Immature natural killer cell (primary cell): ENCODE data around the gene GULP1. TPM values are rescaled to one million over a fixed set of nuclear protein-coding genes. Genes with fewer than 3 reads are reported as not detected.
"Not testable (repeated sequence)": the region's sequence is repeated elsewhere in the genome, so short reads cannot be mapped to it uniquely, and the experiment has no call there.

Experiments
- DNase-seq, 3 donors: peaks; one replicate each; pipeline ENCODE4 v3.0.0; 2022; ENCODE audit warnings: mixed read lengths in 1 of 3
- H3K27ac Mint-ChIP-seq, 6 donors: one replicate each; pipeline ENCODE4 v1.8.0; 2020; ENCODE audit warnings: mixed read lengths in 6 of 6, mild to moderate bottlenecking in 5 of 6, inconsistent platforms in 4 of 6, moderate library complexity in 3 of 6
- H3K27me3 Mint-ChIP-seq, 3 donors: one replicate each; pipeline ENCODE4 v1.8.0; 2020 to 2021; ENCODE audit warnings: low read depth in 3 of 3, mild to moderate bottlenecking in 3 of 3, mixed read lengths in 3 of 3, moderate library complexity in 3 of 3, inconsistent platforms in 1 of 3
- H3K36me3 Mint-ChIP-seq, 3 donors: one replicate each; pipeline ENCODE4 v1.8.0; 2020; ENCODE audit warnings: mixed read lengths in 3 of 3, inconsistent platforms in 2 of 3, mild to moderate bottlenecking in 2 of 3
- H3K4me1 Mint-ChIP-seq, 2 donors: one replicate each; pipeline ENCODE4 v1.8.0; 2020; ENCODE audit warnings: inconsistent platforms in 2 of 2, mild to moderate bottlenecking in 2 of 2, mixed read lengths in 2 of 2, moderate library complexity in 1 of 2
- H3K4me3 Mint-ChIP-seq, 5 donors: one replicate each; pipeline ENCODE4 v1.8.0; 2020; ENCODE audit warnings: mild to moderate bottlenecking in 5 of 5, mixed read lengths in 5 of 5, inconsistent platforms in 3 of 5, moderate library complexity in 3 of 5
- H3K9me3 Mint-ChIP-seq, 6 donors: one replicate each; pipeline ENCODE4 v1.8.0; 2020; ENCODE audit warnings: mild to moderate bottlenecking in 6 of 6, mixed read lengths in 6 of 6, inconsistent platforms in 4 of 6, moderate library complexity in 3 of 6
- polyA plus RNA-seq, 3 donors: library from polyadenylated mRNA; unstranded; fragments of 300-500 nt; fragmentation: Illumina TruSeq; gene quantifications; one replicate each; pipeline ENCODE4 v1.2.3, GENCODE V29; 2021

Gene GULP1
- polyA plus RNA-seq, 3 donors from 2014 or later: not detected

- not testable (repeated sequence) for H3K27ac Mint-ChIP-seq, H3K4me1 Mint-ChIP-seq, H3K27me3 Mint-ChIP-seq, DNase-seq, H3K36me3 Mint-ChIP-seq, H3K4me3 Mint-ChIP-seq
- peaks cover 11 to 61% (median 32%) of the 10 kb centered on the region in 6 donors for H3K9me3 Mint-ChIP-seq
These were observed 267.8 kb downstream of the GULP1 start for GRCh38 chr2:188559455-188559854.

GRCh38 chr2:188561473-188561979, 269.9 kb downstream of the GULP1 start:
- Mint-ChIP-seq H3K4me1 (no peaks in the 10 kb centered on the region), H3K27ac (no peak overlapping the region), H3K4me3 (no peak overlapping the region), H3K36me3 (no peaks in the 10 kb centered on the region), H3K9me3 (peaks cover 6 to 55% (median 26%) of the 10 kb centered on the region in 6 donors), H3K27me3 (peaks cover 0 to 2% (median 1%) of the 10 kb centered on the region in 3 donors)
- DNase-seq: no peak

GRCh38 chr2:188569431-188570165, 277.9 kb downstream of the GULP1 start:
- peaks cover 0 to 3% (median 0%) of the 10 kb centered on the region in 3 donors for H3K36me3 Mint-ChIP-seq
- no peak overlapping the region for H3K27ac Mint-ChIP-seq
- H3K27me3 Mint-ChIP-seq: peaks cover 0 to 4% (median 0%) of the 10 kb centered on the region in 3 donors
- no peak for DNase-seq
- no peak overlapping the region for H3K4me3 Mint-ChIP-seq
- no peaks in the 10 kb centered on the region for H3K4me1 Mint-ChIP-seq
- peaks cover 2 to 27% (median 11%) of the 10 kb centered on the region in 6 donors for H3K9me3 Mint-ChIP-seq

GRCh38 chr2:188570370-188570769, 278.7 kb downstream of the GULP1 start:
- peaks cover 0 to 3% (median 0%) of the 10 kb centered on the region in 3 donors for H3K36me3 Mint-ChIP-seq
- peaks cover 0 to 4% (median 0%) of the 10 kb centered on the region in 3 donors for H3K27me3 Mint-ChIP-seq
- H3K4me1 Mint-ChIP-seq: no peaks in the 10 kb centered on the region
- H3K9me3 Mint-ChIP-seq: peaks cover 0 to 31% (median 14%) of the 10 kb centered on the region in 6 donors
- H3K4me3 Mint-ChIP-seq: no peak overlapping the region
- DNase-seq: no peak
- H3K27ac Mint-ChIP-seq: no peak overlapping the region

- Mint-ChIP-seq H3K4me1 (no peaks in the 10 kb centered on the region), H3K4me3 (no peak overlapping the region), H3K9me3 (peaks cover 1 to 32% (median 12%) of the 10 kb centered on the region in 6 donors), H3K36me3 (peaks cover 0 to 3% (median 0%) of the 10 kb centered on the region in 3 donors), H3K27me3 (peaks cover 0 to 4% (median 0%) of the 10 kb centered on the region in 3 donors), H3K27ac (no peak overlapping the region)
- no peak for DNase-seq
These were observed 280.0 kb downstream of the GULP1 start for GRCh38 chr2:188571543-188572303.

GRCh38 chr2:188572592-188572991, 280.9 kb downstream of the GULP1 start:
- Mint-ChIP-seq H3K9me3 (peaks cover 1 to 28% (median 12%) of the 10 kb centered on the region in 6 donors), H3K27me3 (no peaks in the 10 kb centered on the region), H3K4me3 (no peak overlapping the region), H3K27ac (no peak overlapping the region), H3K36me3 (peaks cover 0 to 3% (median 0%) of the 10 kb centered on the region in 3 donors), H3K4me1 (no peaks in the 10 kb centered on the region)
- no peak for DNase-seq

- H3K4me1 Mint-ChIP-seq: no peaks in the 10 kb centered on the region
- no peak overlapping the region for H3K27ac Mint-ChIP-seq
- no peak for DNase-seq
- peaks cover 0 to 2% (median 0%) of the 10 kb centered on the region in 3 donors for H3K36me3 Mint-ChIP-seq
- peaks cover 1 to 28% (median 10%) of the 10 kb centered on the region in 6 donors for H3K9me3 Mint-ChIP-seq
- H3K27me3 Mint-ChIP-seq: no peaks in the 10 kb centered on the region
- no peak overlapping the region for H3K4me3 Mint-ChIP-seq
These were observed 281.8 kb downstream of the GULP1 start for GRCh38 chr2:188573453-188573852.

- no peak overlapping the region for H3K27ac Mint-ChIP-seq
- H3K4me1 Mint-ChIP-seq: no peaks in the 10 kb centered on the region
- peaks cover 5 to 23% (median 6%) of the 10 kb centered on the region in 6 donors for H3K9me3 Mint-ChIP-seq
- no peaks in the 10 kb centered on the region for H3K36me3 Mint-ChIP-seq
- H3K4me3 Mint-ChIP-seq: no peak overlapping the region
- no peaks in the 10 kb centered on the region for H3K27me3 Mint-ChIP-seq
- no peak for DNase-seq
These were observed 284.3 kb downstream of the GULP1 start for GRCh38 chr2:188576006-188576405.

- Mint-ChIP-seq H3K4me1 (no peaks in the 10 kb centered on the region), H3K27ac (no peak overlapping the region), H3K9me3 (peaks cover 5 to 23% (median 7%) of the 10 kb centered on the region in 6 donors), H3K27me3 (no peaks in the 10 kb centered on the region), H3K36me3 (no peaks in the 10 kb centered on the region), H3K4me3 (no peak overlapping the region)
- no peak for DNase-seq
These were observed 285.0 kb downstream of the GULP1 start for GRCh38 chr2:188576651-188577050.

- no peaks in the 10 kb centered on the region for H3K4me1 Mint-ChIP-seq
- no peak overlapping the region for H3K4me3 Mint-ChIP-seq
- H3K27me3 Mint-ChIP-seq: no peaks in the 10 kb centered on the region
These were observed 285.6 kb downstream of the GULP1 start for GRCh38 chr2:188577231-188577630.

GRCh38 chr2:188580738-188581137, 289.1 kb downstream of the GULP1 start:
- DNase-seq: no peak
- H3K4me1 Mint-ChIP-seq: no peaks in the 10 kb centered on the region
- no peak overlapping the region for H3K27ac Mint-ChIP-seq
- H3K9me3 Mint-ChIP-seq: peaks cover 3 to 23% (median 10%) of the 10 kb centered on the region in 6 donors
- no peaks in the 10 kb centered on the region for H3K27me3 Mint-ChIP-seq
- H3K36me3 Mint-ChIP-seq: no peaks in the 10 kb centered on the region
- no peak overlapping the region for H3K4me3 Mint-ChIP-seq

More at GRCh38 chr2:188577231-188577630, 285.6 kb downstream of the GULP1 start:
- no peaks in the 10 kb centered on the region for H3K36me3 Mint-ChIP-seq
- H3K9me3 Mint-ChIP-seq: peaks cover 5 to 28% (median 7%) of the 10 kb centered on the region in 6 donors
- no peak for DNase-seq
- H3K27ac Mint-ChIP-seq: no peak overlapping the region

GRCh38 chr2:188582211-188582610, 290.5 kb downstream of the GULP1 start:
- Mint-ChIP-seq H3K4me3 (no peak overlapping the region), H3K9me3 (peaks cover 3 to 26% (median 13%) of the 10 kb centered on the region in 6 donors), H3K4me1 (no peaks in the 10 kb centered on the region), H3K27ac (no peak overlapping the region), H3K27me3 (no peaks in the 10 kb centered on the region), H3K36me3 (no peaks in the 10 kb centered on the region)
- no peak for DNase-seq

- Mint-ChIP-seq H3K27me3 (no peaks in the 10 kb centered on the region), H3K36me3 (no peaks in the 10 kb centered on the region), H3K4me3 (no peak overlapping the region), H3K4me1 (no peaks in the 10 kb centered on the region), H3K9me3 (peaks cover 0 to 19% (median 6%) of the 10 kb centered on the region in 6 donors), H3K27ac (no peak overlapping the region)
- no peak for DNase-seq
These were observed 296.6 kb downstream of the GULP1 start for GRCh38 chr2:188588235-188588634.

GRCh38 chr2:188596054-188596453, 304.4 kb downstream of the GULP1 start:
- peaks cover 0 to 16% (median 2%) of the 10 kb centered on the region in 6 donors for H3K9me3 Mint-ChIP-seq
- no peak overlapping the region for H3K27ac Mint-ChIP-seq
- no peaks in the 10 kb centered on the region for H3K4me1 Mint-ChIP-seq
- H3K36me3 Mint-ChIP-seq: no peaks in the 10 kb centered on the region
- DNase-seq: no peak
- no peaks in the 10 kb centered on the region for H3K27me3 Mint-ChIP-seq
- H3K4me3 Mint-ChIP-seq: no peak overlapping the region
